GM19025 (cell line): ENCODE results near the gene SPATS2L.

Source experiments
- ATAC-seq: cut with Tn5 transposase; IDR thresholded peaks from one replicate; pipeline ENCODE4 v1.9.1; 2021; ENCODE audit warnings: mild to moderate bottlenecking, low read depth, moderate library complexity; ENCODE audit not compliant: unreplicated experiment

Gene SPATS2L

GRCh38 chr2:200317975-200318374 is 11.5 kb downstream of the SPATS2L start:
- no peak for ATAC-seq

- ATAC-seq = no peak
Measured at GRCh38 chr2:200318940-200319435, 12.5 kb downstream of the SPATS2L start.

DNA sequence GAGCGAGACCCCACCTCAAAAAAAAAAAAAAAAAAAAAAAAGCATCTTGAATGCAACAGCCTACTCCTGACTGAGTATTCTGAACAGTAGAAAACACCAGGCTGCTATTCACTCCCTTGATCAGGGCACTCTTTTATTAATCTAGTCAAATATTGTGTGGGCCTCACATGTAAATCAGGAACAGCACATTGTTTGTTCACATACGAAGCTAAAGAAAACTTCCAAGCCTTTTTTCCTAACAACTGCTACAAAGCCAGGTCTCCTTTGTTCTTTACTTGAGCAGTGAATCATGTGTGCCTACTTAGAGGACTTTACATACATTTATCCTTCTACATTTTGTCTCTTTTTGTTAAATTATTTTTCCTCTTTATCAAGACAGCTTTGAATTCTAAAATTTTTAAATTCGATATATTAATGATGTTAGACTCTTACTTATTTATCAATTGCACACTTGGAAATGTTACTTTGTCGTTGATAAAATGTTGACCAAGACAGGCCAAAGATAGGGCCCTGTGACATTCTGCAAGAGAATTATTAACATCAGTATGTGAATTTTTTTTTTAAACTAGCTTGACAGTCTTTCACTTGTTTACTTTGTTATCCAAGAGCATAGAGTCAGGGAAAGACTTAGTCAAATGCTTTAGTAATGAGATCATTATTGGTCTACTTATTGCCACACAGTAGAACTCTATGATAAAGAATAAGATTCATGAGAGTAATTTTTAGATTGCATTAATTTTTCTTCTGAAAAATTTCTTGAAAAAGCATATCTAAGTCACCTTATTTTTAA is 13.2 kb downstream of the SPATS2L start:
- ATAC-seq = no peak

- no peak for ATAC-seq
Measured at GRCh38 chr2:200320344-200320743, 13.9 kb downstream of the SPATS2L start.

DNA sequence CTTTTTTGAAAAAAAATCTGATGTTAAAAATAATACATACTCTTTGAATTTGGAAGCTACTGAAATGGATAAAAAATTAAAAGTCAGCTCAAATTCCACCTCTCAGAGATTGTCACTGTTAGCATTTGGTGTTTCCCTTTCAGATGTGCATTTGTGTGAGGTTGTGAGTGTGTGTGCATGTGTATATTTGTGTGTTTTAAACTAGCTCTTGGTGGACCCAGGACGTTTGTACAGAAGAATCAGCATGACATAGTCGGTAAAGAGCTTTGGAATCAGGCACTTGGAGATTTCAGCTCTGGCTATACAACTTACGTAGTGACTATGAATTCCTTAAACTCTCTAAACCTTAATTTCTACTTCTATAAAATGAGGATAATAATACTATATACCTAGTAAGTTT is 14.5 kb downstream of the SPATS2L start:
- ATAC-seq = no peak

- no peak for ATAC-seq
Measured at GRCh38 chr2:200321780-200322534, 15.5 kb downstream of the SPATS2L start.

DNA sequence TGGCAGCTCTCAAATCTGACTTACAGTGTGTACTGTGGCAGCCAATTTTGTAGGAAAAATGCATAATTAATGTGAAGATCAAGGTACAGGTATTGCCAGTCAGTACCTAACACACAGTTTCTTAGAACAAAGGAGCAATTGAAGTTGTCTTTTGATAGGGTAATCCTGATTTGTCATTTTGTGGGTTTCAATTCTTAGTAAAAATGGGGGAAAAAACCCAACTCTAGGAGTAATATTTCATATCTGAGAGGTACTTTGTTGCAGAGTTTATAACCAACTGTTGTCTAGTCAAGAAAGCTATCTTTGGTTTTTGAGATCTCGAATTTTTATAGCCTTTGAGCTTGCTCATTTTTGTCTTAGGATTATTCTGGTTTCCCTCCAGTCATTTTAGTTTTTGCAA is 16.1 kb downstream of the SPATS2L start:
- ATAC-seq = no peak

GRCh38 chr2:200324362-200324761 is 17.9 kb downstream of the SPATS2L start:
- no peak for ATAC-seq

DNA sequence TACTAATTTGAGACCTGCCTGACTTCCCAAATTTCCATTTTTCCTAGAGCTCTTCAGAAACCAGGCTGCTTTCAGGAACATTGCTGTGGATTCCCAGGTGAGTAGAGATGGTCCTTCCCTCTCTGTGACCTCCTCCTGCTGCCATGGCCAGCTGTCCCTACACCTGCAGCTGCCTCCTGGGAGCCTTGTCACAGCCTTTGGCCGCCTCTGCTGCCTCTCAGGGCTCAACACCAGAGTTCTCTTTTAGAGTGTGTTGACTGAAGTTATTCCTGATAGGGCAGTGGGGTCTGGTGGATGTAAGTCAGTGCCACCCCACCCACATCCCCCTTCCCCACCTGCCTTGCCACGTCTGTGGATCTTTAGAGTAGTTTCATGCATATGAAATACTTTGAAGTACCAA is 22.9 kb downstream of the SPATS2L start:
- no peak for ATAC-seq

- no peak for ATAC-seq
Measured at GRCh38 chr2:200329798-200330197, 23.3 kb downstream of the SPATS2L start.

DNA sequence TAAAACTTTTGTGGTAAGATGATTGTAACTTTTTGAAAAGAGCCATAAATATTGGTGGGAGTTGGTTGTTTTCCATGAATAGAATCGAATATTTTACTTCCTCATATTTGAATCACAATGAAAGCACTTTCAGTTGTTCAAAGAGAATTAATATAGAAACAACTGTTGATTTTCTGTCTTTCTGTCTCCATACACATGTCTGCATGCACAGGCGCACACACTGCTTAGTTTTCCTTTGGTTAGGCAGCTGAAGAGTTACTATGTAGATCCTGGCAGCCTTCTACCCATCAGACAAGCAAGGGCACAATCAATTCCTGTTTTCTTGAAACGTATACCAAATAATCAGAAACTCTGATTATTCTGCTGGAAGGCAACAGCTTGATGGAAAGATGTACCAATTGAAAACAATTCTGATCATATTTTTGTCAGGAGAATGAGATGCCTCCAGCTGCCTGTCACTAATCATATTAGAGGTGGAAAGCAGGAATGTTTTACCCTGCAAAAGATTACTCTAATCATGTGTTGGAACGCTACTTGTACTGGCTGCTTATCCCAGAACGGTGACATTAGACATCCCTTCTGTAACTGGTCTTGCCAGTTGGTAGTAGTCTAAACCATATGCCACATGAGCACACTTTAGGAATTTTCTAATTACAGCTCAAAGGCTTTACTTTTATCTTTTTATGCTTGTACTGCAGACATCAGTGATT is 24.0 kb downstream of the SPATS2L start:
- ATAC-seq = no peak

DNA sequence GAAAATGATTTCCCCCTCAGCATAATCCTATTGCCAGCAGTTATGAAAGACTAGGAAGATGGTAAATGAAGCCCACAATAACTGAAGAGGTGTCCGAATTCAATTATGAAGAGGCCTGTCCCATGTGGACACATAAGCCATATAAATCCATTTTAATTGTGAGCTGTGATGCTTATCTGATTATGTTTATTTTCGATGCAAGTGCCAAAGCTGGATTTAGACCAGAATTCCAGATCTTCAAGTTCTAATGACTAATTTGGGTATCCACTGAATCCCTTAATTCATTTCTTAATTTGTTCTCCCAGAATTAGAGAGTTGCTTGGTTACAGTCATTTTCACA is 24.5 kb downstream of the SPATS2L start:
- ATAC-seq = no peak

DNA sequence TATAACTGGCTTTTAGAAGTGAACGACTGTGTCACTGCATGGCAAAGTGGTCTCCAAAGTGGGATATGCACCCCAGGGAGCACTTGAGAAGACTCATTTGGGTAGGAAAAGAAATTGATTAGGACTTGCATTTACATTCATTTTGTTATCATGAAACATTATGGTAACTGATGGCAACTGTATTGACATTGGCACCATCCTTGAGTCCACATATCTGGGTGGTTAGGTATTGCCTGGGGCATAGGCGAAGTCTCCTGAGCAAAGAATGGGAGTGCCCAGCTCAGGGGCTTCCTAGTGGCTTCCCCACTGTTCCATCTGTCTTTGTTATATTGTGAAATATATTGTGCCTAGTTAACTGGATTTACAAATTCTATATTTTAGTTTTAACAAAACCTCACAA is 29.2 kb downstream of the SPATS2L start:
- ATAC-seq = no peak

GRCh38 chr2:200336980-200337615 is 30.6 kb downstream of the SPATS2L start:
- no peak for ATAC-seq

DNA sequence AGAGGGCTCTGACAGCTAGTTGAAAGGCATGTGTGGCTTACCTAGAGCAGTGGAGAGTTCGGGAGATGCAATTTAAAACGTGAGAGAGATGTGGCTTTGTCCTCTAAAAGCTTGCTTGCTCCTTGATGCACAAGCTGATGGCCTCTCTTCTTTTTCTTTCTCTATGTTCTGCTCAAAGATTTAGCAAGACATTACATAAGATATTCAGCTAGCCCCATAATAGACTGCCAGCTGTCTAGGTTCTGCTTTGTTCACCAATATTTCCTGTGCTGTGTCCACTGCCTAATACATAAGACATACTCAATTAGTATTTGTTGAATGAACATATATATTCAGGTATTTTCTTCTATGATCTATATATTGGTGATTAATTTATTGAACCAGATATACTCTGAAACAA is 31.1 kb downstream of the SPATS2L start:
- ATAC-seq = no peak

DNA sequence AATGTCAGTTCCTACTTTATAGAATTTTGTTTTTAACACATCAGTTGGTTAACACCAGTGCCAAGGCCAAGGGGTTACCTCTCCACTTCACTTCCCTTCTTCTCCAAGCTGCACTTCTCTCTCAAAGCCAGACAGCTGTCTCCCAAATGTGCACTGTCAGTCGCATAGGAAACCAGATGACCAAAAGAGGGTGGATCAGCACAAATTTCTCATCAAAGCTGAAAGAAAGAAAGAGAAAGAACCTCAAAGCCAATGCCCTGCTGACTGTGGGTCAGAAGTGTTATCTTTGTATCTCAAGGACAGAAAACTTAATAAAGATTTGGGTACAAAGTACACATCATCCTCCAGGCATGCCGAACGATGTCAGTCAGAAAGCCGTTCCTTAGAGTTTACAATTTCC is 32.2 kb downstream of the SPATS2L start:
- no peak for ATAC-seq

GRCh38 chr2:200340508-200341224 is 34.2 kb downstream of the SPATS2L start:
- no peak for ATAC-seq

DNA sequence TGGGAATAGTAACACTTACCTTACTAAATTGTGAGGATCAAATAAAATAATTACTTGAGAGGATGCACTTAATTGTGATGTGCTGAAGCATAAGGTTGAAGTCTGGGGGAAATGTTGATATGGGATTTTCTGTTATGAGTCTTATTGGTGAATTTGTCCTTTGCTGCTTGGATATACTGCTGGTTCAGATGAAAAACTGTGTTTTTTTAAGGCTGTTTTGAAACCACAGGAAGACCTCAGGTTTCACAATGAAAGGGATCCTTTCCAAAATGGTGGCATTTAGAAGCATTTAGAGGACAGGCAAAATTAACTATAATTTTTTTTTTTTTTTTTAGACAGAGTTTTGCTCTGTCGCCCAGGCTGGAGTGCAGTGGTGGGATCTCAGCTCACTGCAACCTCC is 34.9 kb downstream of the SPATS2L start:
- ATAC-seq = no peak

DNA sequence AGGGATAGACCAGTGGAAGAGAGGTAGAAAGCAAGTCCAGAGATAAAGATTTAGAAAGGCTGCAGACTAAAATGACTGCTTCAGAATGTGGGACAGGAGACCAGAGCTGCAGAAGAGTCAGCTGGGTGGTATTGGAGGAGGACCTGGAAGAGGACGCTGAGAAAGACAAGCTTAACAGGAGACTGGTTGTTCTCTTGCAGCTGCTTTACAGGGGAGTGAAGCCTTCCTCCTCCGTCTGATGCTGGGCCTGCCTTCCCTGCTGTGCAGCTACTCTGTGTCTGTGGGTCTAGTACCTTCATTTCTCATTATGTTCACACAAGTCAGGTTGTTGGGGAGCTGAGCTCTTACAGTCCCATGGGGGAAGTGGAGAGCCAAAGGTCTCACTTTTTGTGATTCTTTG is 35.7 kb downstream of the SPATS2L start:
- ATAC-seq = no peak

GRCh38 chr2:200342654-200343053 is 36.2 kb downstream of the SPATS2L start:
- ATAC-seq = no peak
